Stimulated activated CD4-positive, alpha-beta T cell treated with anti-CD3 and anti-CD28 coated beads, Interleukin-12 subunit alpha, Interleukin-12 subunit beta, amount 100 ng/mL, for 48 hours (primary cell): ENCODE data around the gene ERN1.

ENCODE experiments used
- DNase-seq, 3 donors: peaks; one replicate each; pipeline ENCODE4 v3.0.0-alpha.2; 2020; ENCODE audit warnings: low read depth in 2 of 3, low spot score in 1 of 3

ERN1 gene

DNA sequence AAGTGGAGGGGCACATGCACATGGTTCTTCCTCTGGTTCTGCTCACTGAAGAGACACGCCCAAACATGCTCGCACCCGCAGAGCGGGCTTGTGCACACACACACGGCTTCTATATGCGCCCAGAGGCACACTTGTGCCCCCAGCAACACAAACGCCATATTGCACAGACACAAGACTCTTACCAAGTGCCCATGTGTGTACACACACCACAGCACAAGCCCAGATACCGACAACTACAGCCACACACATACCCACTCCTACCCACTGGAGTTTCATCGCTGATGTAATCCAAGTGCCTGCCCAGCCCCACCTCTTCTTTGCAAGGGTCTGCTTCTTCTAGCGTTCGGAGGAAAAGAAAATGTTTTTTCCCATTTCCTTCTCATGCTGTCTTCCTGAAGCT, 138.3 kb downstream of the ERN1 start:
- DNase-seq: no peak

DNA sequence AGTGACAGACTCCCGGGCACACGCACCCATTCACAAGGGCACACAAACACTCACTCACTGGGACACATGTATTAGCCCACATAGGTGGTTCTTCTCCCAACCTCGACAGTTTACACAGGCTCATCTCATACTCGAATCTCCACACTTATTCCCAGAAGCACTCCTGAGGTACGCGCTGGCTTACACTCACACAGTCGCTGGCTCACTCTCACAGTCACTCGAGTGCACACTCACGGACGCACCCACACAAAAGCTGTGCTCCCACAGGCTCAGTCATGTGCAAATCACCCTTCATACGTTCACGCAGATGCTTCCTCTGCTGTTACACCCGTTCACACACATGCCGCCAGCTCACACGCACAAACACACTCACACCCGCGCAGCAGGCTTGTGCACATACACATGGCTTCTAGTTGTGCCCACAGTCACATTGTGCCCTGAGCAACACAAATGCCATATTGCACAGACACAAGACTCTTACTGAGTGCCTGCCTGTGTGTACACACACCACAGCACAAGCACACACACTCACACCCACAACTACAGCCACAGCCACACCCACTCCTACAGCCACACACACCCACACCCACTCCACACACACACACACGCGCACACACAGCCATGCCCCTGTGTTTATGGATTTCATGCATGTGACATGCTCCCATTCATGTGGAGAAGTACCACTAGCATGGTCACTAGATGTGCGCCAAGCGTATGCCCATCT, 140.2 kb downstream of the ERN1 start:
- no peak for DNase-seq
